Activated CD4-positive, alpha-beta T cell treated with anti-CD3 and anti-CD28 coated beads, Interleukin-2, amount 50 U/mL, for 16 hours (primary cell): ENCODE data around the gene CD3D.
"Not testable (repeated sequence)": the region's sequence is repeated elsewhere in the genome, so short reads cannot be mapped to it uniquely, and the experiment has no call there.

Experiments used
- DNase-seq: peaks from one replicate; pipeline ENCODE4 v3.0.0-alpha.2; 2020

CD3D gene

DNA sequence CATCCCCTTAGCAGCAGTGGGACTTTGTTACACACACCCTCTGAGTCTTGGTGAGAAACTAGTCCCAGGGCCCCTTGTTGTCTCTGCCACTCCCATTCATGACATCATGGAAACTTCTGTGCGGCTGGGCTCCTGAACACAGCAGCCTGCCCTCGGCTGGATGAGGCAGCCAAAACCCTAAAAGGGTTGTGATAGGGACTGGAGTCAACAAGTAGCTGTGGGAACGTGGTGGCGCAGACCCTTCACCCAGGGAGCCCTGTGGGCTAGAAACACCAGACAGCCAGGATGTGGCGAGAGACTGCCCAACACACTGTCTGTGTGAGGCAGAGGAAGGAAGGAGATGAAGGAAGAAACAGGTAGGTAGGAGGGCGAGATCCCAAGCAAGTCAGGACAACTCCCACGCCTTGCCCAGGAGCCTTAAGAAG lies 3.9 kb downstream of the CD3D start:
- DNase-seq, result peak; percentile 90

DNA sequence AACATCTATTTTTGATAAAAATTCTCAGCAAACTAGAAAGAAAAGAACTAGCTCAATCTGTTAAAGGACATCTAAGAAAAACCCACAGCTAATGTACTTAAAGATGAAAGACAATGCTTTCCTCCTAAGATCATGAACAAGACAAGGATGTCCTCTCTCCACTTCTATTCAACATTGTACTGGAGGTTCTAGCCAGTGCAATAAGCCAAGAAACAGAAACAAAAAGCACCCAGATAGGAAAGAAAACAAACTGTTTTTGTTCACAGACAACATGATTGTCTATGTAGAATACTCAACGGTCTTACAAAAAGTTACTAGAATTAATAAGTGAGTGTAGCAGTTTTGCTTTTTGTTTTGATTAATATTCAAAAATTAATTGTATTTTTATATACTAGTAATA lies 7.8 kb downstream of the CD3D start:
- DNase-seq, result no peak

DNA sequence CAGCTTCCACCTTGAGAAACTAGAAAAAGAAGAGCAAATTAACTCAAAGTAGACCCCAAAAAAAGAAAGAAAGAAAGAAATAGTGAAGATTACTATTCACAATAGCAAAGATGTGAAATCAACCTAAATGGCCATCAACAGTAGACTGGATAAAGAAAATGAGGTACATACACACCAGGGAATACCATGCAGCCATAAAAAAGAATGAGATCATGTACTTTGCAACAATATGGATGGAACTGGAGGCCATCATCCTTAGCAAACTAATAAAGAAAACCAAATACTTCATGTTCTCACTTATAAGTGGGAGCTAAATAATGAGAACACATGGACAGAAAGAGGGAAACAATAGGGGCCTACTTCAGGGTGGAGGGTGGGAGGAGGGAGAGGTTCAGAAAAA lies 13.8 kb downstream of the CD3D start:
- no peak for DNase-seq

DNA sequence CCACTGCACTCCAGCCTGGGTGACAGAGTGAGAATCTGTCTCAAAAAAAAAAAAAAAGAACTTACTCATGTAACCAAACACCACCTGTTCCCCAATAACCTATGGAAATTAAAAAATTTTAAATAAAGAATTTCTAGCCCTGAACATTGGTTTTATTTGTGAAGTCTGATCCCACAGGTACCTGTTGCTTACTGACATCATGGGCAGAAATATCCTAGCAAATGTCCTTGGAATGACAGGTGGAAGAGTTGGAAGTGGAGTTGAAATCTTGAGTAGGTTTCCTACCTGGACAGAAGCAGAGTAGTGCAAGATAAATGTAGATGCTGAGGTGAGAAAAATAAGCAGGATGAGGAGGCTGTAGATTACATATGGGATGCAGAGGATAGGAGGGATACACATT lies 17.2 kb downstream of the CD3D start:
- DNase-seq, result no peak

DNA sequence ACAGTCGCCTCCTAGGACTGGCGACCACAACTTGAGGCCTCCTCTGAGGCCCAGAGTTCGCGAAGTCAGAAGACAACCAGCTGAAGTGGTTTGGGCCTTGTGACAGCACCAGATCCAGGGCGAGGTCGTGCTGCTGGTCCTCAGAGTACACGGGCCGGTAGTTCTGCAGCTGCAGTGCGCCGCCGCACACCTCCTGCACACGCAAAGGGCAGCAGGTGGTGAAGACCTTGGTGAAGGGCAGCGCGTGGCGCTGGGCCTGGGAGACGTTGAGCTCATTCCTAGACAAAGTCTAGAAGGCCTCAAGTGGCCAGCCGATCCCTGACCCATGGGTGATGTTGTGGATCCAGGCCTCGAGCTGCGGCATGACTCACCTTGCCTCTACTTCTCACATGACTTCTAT lies 19.8 kb downstream of the CD3D start:
- DNase-seq, result no peak

DNA sequence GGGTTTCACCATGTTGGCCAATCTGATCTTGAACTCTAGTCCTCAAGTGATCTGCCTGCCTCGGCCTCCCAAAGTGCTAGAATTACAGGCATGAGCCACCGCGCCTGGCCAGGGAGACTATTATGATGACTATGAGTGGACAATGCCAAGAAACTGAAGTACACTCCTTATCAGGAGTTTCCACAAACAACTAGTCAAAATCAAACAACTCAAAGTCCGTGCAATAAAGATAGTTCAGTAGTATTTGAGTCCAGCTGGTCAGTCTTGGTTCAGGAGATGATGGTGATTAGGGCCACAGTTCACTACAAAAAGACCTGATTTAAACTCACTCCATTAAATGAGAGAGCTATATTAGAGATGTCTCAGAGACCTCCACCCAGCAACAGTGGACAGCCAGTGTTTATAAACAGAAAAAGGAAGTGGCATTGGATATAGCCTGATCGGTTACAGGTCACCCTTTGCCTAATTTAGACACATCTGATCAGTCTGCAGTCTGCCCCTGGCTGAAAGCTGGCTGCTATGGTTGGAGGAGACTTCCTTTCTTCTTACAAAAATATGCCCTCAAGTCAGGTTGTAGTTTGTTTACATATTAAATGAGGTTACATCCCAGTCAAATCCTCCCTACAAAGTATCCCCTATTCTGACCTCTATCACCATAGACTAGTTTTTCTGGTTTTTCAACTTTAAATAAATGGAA lies 21.0 kb downstream of the CD3D start:
- DNase-seq, result no peak

DNA sequence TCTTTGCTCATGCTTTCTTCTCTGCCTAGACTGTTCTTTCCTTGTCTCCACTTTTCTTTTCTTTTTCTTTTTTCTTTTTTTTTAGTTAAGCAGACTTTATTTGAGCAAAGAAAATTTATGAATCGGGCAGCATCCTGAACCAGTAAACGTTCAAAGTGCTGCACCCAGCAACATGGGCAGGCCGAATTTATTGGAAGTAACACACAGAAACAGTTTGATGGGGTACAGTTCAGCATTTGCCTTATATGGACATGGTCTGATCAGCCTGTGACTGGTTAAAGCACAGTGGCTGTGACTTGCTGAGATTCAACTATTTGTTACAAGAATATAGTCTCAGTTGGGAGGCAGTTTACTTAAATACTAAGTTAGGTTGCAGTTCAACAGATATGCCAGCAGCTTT lies 22.0 kb downstream of the CD3D start:
- DNase-seq, result no peak

DNA sequence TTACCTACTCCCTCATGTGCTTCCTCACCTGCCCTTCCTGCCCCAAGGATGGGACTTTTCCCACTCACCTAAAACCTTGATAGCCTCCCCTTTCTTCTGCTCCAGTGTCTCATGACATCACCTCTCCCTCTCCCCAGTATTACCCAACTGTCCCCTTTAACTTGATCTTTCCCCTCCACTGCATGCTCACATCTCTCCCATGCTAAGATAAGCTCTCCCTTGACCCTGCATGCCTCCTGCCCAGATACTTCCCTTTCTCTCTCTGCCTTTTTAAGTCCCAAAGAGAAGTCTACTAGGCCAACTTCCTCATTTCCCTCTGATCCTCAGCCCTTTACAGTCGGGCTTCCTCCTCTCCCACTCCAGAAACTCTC lies 23.2 kb downstream of the CD3D start:
- DNase-seq, result no peak

DNA sequence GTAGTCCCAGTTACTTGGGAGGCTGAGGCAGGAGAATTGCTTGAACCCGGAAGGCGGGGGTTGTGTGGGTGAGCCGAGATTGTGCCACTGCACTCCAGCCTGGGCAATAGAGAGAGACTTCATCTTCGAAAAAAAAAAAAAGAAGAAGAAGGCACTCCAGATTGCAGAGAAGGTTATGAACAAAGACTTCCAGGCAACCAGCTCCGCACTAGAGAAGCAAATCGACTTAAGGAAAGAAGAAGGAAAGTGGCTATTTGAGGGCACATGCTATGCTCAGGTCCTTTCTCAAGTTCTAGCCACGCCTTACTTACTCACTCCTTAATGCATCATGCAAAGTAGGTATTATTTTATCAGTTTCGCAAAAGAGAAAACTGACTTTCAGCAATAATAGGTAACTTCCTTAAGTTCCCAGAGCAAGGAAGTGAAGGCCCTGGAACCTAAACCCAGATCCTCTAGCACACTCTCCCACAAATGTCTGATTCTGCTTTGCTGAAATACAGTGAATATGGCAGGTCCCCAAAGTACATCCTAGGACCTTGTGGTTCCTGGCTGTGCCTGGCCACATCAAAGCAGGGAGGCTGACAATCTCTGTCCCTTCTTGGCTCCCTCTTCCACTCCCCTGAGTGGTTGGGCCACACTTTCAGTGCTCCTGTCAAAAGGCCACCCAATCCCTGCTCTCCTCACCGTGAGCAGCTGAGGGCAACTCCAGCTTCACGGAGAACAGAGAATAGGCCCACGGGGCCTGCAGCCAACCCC lies 23.7 kb downstream of the CD3D start:
- DNase-seq, result no peak

DNA sequence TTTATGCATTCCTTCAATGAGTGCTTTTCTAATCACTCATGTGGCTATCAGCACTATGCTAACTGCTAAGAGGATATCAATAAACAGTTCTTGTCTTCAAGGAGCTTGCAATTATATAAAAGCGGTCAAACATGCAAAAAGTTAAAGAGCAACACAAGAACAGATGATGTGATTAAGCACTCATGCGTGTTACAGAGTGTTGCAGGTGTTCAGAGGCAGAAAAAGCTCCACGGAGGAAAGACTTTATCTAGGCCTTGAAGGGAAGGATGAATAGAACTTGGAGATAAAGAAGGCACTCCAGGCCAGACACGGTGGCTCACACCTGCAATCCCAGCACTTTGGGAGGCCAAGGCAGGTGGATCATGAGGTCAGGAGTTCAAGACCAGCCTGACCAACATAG lies 24.4 kb downstream of the CD3D start:
- DNase-seq, result no peak

DNA sequence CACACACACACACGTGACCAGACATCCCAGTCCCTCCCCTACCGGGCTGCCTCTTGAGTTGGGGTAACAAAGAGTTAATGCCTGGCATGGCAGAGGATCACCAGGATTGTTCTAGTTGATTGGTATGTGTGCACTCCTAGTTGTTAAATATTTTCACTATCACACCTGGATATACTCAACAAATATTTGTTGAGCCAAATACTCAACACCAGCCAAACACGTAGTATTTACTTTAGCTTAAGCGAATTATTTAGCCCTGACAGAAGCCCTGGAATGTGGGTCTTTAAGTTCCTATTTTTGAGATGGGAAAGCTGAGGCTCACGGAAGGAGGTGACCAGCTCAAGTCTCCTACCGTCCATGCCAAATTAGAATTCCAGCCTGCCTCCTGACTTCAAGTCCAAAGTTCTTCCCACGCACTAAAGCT lies 27.5 kb downstream of the CD3D start:
- DNase-seq, result no peak

DNA sequence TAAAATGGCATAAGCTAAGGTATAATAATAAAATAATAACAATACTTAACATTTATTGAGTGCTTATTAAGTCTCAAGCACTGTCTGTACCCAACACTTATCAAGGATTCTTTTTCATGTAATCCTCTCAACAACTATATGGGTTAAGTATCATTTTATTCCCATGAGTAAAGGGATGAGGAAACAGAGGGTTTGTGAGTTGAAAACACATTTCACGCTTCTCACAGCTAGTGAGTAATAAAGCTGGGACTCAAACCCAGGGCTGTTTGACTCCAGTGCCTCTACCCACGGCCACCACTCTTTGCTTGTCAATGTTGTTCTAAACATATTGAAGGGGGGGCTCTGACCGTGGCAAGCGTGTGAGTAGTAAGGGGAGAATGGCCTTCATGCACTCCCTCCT lies 29.3 kb downstream of the CD3D start:
- DNase-seq, result no peak

DNA sequence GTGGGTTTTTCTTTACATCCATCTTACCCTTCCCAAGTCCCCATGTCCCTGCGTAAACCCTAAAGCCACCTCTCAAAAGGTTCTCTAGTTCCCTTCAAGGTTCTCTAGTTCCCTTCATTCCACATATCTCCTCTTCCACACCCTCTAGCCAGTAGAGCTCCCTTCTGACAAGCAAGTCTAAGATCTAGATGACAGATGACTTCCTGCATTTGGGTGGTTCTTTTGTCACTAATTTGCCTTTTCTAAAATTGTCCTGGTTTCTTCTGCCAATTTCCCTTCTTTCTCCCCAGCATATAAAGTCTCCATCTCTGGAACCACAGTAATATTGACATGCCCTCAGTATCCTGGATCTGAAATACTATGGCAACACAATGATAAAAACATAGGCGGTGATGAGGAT lies 30.2 kb downstream of the CD3D start:
- no peak for DNase-seq

DNA sequence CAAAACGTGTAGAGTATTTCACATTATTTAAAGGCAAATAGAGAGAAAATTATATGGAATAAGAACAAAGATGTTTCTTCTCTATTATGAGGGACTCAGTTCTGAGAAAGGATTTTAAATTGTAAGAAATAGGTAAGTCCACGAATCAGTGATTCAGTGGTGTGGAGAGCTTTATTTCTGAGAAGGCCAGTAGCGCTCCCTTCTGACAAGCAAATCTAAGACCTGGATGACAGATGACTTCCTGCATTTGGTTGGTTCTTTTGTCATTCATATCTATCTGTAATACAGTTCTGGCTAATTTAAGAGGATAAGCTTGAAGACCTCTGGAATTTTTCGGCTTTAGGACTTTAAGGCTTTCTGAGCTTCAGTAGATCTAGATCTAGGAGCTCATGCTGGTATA lies 31.0 kb downstream of the CD3D start:
- DNase-seq, result no peak

DNA sequence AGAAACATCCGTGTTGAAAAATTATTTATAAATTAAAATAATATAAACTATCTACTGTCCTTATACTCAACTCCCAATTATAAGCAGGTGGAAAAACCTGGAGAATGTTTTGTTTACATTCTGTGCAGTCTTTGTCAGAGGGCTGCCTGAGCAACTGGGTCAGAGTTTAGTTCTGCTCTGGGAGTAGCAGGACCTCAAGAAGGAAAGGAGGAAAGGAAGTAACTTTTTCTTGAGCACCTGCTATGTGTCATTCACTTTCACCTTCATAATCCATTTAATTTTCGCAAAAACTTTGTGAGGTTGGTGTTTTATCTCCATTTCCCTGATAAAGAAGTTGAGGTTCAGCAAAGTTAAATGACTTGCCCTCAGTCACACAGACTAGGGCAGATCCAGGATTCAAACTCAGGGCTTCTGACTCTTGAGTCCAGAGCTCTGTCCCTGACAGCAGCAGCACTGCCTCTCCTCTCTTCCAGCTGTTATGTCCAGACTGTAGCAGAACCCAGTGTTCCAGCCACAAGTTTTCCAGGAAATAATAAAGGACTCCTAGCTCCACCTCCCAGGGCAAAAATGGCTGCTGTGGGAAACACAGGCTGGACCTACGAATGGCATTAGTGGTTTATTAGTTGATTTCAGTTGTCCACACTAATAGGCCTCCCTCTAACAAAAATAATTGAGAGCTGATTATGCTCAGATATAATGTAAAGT lies 31.6 kb downstream of the CD3D start:
- DNase-seq, result no peak

DNA sequence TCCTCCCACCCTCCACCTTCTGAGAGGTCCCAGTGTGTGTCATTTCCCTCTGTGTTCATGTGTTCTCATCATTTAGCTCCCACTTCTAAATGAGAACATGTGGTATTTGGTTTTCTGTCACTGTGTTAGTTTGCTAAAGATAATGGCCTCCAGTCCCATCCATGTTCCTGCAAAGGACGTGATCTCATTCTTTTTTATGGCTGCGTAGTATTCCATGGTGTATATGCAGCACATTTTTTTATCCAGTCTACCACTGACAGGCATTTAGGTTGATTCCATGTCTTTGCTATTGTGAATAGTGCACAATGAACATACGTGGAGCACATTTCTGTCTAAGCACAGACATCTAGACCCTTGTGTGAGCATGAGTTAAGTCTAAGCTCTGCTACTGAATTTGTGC lies 32.2 kb downstream of the CD3D start:
- DNase-seq, result no peak

DNA sequence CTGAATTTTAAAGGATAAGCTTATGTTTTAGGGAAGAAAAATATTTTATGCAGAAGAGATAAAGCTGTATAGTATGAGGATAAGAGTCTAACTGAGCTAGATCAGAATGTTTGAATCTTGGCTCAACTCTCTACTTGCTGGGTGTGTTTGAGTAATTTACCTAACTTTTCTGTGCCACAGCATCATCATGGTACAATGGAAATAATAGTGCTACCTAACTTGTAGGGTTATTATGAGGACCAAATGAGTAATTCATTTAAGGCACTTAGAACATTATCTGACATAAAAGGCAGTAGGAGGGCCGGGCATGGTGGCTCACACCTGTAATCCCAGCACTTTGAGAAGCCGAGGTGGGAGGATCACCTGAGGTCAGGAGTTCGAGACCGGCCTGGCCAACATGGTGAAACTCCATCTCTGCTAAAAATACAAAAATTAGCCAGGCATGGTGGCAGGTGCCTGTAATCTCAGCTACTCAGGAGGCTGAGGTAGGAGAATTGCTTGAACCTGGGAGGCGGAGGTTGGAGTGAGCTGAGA lies 33.4 kb downstream of the CD3D start:
- DNase-seq, result not testable (repeated sequence)

DNA sequence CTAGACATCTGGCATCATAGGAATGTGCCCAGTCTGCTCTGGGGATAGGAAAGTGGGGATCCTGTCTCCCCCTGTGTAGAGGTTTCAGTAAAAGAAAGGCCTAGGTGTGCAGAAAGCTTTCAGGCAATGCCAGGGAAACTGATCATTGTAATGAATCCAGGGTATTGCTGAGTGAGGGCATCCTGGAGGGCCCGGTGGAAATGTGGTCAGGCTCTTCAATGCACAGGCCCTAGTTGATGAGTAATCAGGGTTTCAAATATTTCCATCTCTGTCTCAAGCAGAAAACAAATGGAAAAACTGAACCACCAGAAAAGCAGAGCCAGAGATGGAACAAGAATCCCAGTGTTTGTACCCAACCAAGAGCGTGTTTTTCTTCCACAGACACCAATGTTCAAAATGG lies 35.9 kb downstream of the CD3D start:
- DNase-seq, result peak; percentile 60

DNA sequence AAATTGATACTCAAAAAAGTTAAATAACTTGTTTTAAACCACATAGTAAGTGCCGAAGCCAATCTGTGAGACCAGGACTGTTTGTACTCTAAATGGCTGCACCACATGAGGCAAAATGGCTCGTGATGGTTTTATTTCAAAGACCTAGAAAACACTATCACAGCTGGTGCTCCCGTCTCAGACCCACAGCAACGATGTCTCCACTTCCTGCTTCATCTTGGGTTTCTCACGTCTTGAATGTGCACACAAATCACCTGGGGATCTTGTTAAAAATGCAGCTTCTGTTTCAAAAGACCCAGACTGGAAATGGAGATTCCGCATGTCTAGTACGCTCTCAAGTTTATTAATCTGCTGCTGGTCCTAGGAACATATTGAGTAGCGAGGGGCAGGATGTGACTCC lies 36.8 kb downstream of the CD3D start:
- DNase-seq, result peak; percentile 61

DNA sequence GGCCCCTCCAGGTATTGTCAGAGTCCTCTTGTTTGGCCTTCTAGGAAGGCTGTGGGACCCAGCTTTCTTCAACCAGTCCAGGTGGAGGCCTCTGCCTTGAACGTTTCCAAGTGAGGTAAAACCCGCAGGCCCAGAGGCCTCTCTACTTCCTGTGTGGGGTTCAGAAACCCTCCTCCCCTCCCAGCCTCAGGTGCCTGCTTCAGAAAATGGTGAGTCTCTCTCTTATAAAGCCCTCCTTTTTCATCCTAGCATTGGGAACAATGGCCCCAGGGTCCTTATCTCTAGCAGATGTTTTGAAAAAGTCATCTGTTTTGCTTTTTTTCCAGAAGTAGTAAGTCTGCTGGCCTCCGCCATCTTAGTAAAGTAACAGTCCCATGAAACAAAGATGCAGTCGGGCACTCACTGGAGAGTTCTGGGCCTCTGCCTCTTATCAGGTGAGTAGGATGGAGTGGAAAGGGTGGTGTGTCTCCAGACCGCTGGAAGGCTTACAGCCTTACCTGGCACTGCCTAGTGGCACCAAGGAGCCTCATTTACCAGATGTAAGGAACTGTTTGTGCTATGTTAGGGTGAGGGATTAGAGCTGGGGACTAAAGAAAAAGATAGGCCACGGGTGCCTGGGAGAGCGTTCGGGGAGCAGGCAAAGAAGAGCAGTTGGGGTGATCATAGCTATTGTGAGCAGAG lies 37.8 kb downstream of the CD3D start, which contains the start of gene CD3E:
Gene CD3E, plus strand, starts transcription at position 163 of the 681 bp plus-strand sequence. Its CDS starts 223 bp downstream, at position 386.
- peak; percentile 83 for DNase-seq

DNA sequence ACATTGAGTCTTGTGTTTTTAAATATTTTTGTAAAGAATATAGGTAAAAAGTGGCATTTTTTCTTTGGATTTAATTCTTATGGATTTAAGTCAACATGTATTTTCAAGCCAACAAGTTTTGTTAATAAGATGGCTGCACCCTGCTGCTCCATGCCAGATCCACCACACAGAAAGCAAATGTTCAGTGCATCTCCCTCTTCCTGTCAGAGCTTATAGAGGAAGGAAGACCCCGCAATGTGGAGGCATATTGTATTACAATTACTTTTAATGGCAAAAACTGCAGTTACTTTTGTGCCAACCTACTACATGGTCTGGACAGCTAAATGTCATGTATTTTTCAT lies 38.3 kb downstream of the CD3D start:
- DNase-seq, result no peak

DNA sequence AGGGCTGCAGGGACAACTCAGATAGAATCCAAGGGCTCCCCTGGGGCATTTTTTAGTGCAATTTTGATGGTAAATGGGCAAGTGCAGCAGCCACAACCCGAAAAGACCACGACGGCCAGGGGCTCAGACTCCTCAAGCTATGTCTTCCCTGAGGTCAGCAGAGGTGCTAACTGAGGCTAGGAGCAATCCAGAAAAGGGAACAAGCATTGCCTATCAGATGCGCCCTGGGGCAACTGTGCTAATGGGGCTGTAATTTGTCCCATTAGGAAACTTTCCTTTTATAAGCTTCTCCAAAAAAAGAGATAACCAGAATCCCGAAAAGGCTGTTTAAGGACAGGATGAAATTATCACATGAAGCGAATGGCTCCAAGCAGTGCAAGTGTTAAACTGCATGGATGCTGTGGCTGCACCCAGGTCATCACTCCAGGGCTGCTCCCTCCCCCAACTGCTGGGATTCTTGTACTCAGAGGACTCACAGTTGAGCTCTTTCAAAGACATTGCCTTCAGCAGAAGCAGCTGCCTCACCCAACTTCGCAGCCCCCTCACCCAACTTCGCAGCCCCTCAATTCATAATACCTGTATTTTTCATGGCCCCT lies 40.8 kb downstream of the CD3D start:
- DNase-seq, result no peak
